HG02588 (cell line): Measurements from ENCODE around the gene ATP13A5.

Experiments used
- ATAC-seq: cut with Tn5 transposase; IDR thresholded peaks from one replicate; pipeline ENCODE4 v1.9.1; 2021; ENCODE audit warnings: mild to moderate bottlenecking, moderate library complexity; ENCODE audit not compliant: unreplicated experiment

ATP13A5 gene, protein sequence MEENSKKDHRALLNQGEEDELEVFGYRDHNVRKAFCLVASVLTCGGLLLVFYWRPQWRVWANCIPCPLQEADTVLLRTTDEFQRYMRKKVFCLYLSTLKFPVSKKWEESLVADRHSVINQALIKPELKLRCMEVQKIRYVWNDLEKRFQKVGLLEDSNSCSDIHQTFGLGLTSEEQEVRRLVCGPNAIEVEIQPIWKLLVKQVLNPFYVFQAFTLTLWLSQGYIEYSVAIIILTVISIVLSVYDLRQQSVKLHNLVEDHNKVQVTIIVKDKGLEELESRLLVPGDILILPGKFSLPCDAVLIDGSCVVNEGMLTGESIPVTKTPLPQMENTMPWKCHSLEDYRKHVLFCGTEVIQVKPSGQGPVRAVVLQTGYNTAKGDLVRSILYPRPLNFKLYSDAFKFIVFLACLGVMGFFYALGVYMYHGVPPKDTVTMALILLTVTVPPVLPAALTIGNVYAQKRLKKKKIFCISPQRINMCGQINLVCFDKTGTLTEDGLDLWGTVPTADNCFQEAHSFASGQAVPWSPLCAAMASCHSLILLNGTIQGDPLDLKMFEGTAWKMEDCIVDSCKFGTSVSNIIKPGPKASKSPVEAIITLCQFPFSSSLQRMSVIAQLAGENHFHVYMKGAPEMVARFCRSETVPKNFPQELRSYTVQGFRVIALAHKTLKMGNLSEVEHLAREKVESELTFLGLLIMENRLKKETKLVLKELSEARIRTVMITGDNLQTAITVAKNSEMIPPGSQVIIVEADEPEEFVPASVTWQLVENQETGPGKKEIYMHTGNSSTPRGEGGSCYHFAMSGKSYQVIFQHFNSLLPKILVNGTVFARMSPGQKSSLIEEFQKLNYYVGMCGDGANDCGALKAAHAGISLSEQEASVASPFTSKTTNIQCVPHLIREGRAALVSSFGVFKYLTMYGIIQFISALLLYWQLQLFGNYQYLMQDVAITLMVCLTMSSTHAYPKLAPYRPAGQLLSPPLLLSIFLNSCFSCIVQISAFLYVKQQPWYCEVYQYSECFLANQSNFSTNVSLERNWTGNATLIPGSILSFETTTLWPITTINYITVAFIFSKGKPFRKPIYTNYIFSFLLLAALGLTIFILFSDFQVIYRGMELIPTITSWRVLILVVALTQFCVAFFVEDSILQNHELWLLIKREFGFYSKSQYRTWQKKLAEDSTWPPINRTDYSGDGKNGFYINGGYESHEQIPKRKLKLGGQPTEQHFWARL

DNA sequence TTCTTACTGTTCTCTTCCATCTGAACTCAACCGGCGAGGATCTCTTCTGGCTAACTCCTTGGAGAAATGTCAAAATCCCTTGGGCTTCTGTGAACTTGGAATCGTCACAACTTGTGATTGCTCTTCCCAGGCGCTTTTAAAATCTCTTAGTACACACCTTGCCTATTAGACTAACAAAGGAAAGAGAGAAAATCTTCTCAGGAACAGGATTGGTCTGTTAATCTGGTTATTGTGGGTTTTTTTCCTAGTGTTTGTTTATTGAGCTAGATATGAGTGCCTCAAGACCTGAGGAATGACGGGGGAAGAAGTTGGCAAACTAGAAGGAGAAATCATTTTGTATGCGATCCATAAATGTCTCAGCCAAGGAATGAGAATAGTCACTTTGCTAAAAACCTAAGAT lies at the start of gene ATP13A5:
TSS of gene ATP13A5 (minus strand) at position 48 of the 400 bp plus-strand sequence. CDS start at position 20, 28 bp downstream.
- no peak for ATAC-seq

DNA sequence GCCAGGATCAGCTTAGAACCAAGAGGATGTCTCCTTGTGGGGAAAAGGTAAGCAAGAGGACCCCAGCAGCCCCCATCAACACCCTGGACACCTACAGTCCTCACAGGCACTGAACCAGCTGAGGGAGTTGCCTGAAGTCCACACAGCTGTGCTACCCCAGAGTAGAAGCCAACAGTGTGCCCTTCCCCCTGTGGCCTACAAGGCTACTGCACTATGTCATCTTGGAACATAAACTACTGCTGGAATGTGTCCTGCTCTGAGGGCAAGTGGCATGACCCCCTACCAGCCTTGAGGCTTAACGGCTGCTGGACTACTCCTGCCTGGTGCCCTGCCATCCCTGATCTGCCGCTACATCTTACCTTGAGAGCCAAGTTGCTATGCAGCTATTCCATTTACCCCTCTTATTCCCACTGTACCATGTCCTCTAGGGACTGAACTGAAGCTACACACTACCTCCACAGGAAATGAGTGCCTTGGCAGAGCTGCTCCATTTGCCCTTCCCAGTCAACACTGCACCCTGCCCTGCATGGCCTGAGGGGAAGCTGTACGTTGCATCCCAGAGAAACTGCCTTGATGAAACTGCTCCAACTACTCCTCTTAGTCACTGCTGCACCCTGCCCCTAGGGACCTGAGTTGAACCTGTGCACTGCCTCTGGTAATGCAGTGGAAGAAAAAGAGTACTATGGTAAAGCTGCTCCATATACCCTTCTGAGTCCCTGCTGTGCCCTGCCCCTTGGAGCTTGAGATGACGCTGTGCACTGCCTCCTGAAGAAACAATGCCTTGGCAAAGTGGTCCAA lies 40.2 kb upstream of the ATP13A5 start:
- ATAC-seq = no peak

DNA sequence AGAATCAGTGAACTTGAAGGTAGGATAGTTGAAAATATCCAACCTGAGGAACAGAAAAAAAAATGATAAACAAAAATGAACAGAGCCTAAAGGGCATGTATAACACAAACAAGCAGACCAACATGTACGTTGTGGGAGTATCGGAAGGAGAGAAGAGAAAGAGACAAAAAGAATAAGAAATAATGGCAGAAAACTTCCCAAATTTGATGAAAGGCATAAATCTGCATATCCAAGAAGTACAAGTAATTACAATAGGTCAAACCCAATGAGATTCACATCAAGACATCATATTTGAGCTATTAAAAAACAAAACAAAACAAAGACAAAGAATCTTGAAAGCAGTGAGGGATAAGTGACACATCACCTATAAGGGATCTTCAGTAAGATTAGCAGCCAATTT lies 38.1 kb upstream of the ATP13A5 start:
- no peak for ATAC-seq

DNA sequence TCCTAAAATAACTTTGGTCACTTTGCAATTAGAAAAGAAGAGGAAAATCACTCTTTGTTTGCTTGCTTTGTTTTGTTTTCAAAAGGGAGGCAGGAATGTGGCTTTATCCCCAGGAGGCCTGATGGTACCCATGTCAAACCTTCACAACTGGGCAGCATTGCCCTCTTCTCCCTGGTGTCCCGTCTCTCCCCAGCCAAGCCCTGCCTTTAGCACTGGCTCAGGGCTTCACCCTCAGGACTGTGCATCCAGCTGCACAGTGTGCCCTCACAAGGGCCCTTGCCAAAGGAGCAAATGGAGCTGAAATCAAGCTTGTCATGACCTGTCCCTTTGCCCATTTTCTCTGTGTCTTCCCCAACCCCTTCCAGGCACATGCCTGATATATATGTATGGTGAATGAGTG lies 29.1 kb upstream of the ATP13A5 start:
- ATAC-seq = no peak

DNA sequence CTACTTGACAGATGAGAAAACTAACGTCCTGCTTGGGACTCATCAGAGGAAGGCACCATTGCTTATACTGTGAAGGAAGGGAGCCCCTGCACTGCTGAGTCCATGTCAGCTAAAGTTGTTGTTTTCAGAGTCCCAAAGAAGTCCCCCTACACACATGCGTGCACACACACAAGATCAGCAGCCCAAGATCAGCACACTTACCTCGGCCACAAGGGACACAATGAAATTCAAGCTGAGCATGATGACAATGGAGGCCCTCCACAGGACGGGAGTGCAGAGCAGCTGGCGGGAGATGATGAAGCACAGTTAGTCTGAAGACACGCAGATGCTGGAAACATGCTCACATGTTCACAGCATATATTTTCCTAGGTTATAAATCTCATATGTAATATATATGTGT lies 28.6 kb upstream of the ATP13A5 start:
- ATAC-seq = no peak

DNA sequence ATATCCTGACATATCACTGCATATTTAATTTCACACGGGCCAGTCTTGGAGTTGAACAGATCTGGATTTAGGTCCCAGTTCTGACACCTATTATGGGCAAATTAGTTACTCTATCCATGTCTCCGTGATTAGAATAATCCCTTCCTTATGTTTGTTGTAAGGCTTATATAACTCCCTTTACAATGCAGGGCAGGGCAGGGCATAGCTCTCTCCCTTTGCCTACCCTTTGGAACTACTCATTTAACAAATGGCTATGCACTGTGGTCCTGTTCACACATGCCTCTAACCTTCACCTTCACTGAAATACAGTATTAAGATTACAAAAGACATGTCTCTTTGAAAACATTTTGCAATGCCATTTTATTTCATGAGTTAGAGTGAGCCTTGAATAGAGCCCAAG lies 24.8 kb upstream of the ATP13A5 start:
- no peak for ATAC-seq

DNA sequence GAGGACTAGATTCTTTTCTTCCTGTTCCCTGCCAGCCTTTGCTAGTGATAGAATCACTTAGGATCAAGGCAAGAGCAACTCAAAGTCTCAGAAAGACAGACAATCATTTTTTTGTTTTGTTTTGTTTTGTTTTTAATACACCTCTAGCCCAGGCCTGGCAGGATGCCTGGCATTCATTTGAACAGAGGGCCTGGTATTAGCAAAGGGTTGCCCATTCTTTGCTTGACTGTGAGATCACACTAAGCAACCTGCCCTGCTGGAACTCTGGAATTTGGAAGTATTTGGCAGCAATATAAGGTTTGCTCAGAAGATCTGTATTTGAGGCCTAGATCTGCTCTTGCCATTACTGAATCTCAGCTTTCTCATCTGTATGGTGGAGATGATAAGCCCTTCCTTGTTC lies 21.8 kb upstream of the ATP13A5 start:
- ATAC-seq = no peak

DNA sequence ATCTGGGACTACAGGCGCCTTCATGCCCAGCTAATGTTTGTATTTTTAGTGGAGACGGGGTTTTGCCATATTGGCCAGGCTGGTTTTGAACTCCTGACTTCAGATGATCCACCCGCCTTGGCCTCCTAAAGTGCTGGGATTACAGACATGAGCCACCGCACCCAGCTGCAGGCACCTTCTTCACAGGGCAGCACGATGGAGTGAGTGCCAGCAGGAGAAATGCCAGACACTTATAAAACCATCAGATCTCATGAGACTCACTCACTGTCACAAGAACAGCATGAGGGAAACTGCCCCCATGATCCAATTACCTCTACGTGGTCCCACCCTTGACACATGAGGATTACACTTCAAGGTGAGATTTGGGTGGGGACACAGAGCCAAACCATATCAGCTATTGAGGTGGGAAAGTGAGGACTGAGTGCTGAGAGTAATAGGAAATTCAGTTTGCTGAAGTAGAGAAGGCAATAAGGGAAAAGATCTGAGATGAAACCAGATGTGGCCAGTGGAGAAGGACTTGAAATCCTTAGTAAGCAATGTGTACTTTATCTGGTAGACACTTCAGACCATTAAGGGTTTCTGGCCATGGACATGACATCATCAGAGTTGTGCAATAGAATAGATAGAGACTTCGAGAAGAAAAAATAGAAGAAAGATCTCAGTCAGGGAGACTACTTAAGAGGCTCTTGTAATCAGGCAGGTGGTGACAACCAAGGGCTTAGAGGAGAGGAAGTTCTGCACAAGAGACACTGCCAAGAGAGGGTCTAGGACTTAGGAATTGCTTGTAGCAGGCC lies 18.1 kb upstream of the ATP13A5 start:
- ATAC-seq = no peak

DNA sequence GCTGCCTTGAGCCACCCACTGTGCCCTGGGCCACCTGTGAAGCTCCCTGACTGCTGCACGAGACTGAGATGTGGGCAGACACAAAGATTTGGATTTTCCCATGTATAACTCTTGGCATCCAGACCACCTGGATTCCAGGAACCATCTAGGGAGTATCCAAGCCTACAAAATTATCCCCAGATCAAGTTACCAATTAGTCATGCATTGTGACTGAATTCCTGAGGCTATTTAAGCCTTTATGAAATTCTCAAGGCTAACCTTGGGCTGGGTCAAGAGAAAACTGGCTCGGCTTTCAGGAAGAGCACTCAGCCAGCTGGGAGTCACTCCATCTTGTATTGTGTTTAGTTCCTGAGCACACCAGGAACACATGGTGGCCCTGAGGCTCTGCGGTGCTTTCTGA lies 13.3 kb upstream of the ATP13A5 start:
- ATAC-seq = no peak

DNA sequence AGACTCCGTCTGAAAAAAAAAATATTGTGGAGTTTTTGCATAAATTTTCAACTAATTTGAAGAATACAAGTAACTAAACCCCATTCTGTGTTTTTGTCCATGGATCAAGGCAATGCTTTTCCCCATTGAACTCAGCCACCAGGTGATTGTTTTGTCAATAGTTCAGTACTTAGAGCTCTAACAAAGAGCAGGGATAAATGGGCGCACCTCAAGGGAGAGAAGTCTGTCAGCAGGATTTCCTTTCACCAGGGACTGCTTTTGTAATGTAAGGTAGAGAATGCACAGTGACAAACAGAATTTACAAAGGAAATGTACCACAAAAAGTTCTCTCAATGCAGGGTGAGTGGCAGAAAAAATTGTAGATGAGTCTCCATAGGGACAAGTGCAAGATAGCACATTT lies 10.8 kb upstream of the ATP13A5 start:
- no peak for ATAC-seq

DNA sequence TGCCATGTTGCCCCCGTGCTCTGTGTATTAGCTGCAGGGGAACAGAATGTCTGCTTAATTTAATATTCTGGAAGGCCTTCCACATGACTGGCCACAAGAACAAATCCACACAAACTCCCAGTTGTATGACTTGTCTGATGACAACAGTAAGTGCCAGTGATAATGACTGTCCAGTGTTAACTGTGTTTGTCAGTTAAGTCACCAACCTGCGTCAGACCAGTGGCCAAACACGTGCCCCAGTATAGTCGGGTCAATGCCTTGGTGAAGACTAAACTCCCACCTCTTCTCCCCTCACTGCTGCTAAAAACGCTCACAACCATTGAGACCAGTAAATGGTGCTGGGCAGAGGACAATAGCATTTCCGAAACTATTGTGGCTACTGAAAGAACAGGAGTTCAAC lies 9.8 kb upstream of the ATP13A5 start:
- ATAC-seq = no peak

DNA sequence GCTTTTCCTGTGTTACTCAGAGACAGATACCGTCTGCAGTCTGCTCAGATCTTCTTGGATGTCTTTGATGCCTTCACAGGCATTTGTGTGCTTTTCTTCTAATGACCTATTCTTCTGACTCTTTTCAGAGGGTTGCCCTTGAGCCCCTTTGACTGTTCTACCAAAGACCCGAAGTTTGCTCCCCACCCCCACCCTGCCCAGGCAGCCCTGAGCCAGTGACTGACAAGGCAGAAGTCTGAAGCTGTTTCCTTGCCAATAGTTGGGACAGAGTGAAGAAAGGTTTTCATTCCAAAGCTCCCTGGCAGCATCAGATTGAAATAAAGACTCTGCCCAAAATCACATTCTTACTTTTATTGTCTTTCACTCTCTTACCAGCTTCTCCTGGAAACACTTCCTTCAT lies 9.0 kb upstream of the ATP13A5 start:
- ATAC-seq = no peak

DNA sequence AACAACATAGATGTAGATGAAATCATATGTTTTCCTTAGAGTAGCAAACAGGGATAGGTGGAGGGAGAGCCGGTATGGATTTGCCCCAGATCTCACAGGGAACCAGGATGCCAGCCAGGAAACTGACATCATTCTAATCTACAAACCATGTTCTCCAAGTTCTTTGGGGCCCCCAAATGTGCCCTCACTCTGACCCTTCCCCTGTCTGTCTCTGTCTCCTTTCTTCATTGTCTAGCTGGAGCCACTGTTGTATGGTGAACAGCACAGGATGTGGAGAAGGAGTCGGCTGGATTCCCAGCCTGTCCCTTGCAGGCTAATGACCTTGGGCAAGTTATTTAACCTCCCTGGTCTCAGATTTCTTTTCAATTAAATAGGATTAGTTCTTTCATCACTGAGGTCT lies 962 bp downstream of the ATP13A5 start:
- ATAC-seq = no peak

DNA sequence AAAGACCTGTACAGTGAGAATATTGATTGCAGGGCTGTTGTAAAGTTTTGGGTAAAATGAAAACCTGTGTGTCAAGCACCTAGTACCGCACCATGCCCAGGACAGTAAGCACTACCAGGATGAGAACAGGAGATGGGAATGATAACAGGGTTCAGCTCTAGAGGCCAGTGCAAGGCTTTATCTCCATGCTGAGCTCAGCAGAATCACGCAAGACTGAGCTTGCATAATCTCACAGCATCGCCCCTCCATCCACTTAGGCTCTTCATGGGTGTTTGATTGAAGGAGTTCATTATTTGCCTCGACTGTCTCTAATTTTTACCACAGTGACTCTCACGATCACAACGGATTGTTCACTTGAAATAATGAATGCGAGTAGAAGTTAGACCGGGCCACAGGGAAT lies 2.9 kb downstream of the ATP13A5 start:
- ATAC-seq = no peak

DNA sequence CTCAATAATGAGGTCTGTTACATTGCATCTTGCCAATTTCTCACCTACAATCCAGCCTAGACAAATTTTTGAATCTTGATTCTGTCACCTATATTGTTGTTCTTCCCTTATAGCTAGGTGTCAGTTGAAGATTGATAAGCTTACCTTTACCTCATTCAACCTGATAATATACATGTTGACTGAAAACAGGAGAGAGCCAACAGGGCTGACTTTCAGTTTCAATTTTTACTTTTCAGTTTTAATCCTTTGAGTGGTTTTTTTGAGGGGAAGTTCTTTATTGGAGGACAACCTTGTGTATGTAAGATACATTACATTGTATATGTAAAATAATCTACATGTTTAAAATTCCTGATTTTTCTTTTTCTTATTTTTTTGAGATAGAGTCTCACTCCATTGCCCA lies 5.8 kb downstream of the ATP13A5 start:
- ATAC-seq = no peak

DNA sequence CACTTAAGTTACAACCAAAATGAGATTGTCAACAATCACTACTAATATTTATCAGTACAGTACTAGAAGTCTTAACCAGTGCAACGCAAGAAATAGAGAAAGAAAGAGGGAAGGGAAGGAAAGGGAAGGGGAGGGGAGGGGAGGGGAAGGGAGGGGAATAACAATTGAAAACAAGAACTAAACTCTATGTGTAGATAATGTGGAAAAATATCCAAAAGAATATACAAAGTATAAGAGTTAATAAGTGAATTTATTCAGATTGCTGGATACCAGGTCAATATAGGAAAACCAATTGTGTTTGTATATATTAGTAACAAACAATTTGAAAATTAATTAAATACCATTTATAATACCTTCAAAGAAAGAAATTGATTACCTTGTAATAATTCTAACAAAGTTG lies 10.7 kb downstream of the ATP13A5 start:
- ATAC-seq = no peak

DNA sequence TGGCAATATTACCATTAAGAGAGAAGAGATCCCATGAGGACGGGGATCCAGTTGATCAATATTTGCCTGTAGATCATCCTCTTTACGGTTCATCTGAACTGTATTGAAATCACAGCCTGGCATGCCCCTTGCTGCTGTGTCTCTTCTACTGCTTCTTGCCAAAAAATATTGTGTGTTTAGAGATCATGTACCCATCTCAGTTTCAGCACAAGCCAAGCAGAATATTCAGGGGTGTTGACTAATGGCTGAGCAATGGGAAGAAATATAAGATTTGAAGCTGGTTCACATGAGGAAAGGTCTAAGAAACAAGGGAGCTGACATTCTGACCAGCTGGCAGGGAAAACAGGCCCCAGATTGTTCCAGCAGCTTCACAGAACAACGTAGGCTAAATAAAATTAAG lies 21.3 kb downstream of the ATP13A5 start:
- ATAC-seq = no peak

DNA sequence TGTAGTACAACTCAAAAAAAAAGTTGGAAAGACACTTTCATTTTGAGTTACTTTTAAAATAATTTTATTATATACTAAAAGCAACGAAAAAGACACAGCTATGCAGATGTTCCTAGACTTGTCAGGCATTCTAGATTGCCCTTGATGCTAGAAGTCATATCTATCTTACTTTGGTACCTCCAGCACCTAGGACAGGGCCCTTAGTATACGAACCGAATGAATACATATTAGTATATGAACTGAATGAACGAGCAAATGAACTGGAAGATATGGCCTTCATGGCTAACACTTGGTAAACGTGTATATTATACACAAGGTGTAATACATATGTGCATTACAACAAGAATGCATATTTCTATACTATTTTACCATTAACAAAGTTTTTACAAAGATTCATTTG lies 24.1 kb downstream of the ATP13A5 start:
- no peak for ATAC-seq

DNA sequence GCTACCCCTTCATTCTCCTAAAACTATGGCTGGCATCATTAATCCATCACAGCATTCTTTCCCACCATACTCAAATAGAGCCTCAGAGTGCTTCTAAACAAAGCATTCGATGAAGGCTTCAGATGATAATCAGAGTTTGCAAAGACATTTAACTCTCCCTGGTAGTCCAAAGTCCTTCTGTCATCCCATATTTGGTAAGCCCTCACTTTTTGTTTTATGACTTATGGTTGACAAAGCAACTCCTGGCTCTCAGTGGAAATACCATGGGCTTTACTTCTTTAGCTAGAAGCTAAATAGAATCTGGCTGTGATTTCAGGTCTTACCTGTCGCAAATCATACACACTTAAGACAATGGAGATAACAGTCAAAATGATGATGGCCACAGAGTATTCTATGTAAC lies 27.8 kb downstream of the ATP13A5 start:
- no peak for ATAC-seq

DNA sequence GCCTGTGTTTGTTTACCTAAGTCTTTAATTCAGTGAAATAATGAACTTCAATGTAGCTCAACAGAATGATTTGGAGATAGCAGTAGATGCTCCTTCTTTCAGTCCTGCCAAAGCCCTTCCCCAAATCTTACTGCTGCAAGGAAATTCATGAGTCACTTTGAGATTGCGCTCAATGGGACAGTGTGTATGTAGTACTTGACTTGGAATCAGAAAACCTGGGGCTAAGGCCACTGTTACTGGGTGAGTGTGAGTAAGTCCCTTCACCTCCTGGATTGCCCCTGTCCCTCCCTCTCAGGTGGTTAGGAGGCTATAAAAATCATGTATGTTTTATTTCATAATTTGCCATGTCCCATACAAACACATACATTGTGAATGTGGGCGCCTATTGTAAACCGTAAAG lies 29.9 kb downstream of the ATP13A5 start:
- ATAC-seq = no peak
